ENCODE results near the gene NADSYN1. TPM values are rescaled to one million over a fixed set of nuclear protein-coding genes. Genes with fewer than 3 reads are reported as not detected.
"Not testable (repeated sequence)": the region's sequence is repeated elsewhere in the genome, so short reads cannot be mapped to it uniquely, and the experiment has no call there.

NADSYN1 gene
- total RNA-seq, 4 donors from 2014 or later: 144 to 271 (median 195) TPM

- H3K4me1 ChIP-seq; intact Hi-C loops (cut with DNase I; ENCODE audit: low total_unique reads); H3K27me3 ChIP-seq; H3K36me3 ChIP-seq; H3K27ac ChIP-seq; in situ Hi-C loops (cut with MboI; ENCODE audit: low pct_ligation_motif_present in 1 of 4, low pct_unique_long_range_greater_than_20kb in 1 of 4, low sequenced_read_pairs in 3 of 4); H3K4me3 ChIP-seq; H3K9me3 ChIP-seq; DNase-seq: not testable (repeated sequence)
- WGBS, 2 donors (ENCODE audit: low coverage in 1 of 2): 78 to 91% methylated on average over 6 to 9 of the region's 9 CpGs
Observed at GRCh38 chr11:71540521-71541304, 87.7 kb downstream of the NADSYN1 start.

DNA sequence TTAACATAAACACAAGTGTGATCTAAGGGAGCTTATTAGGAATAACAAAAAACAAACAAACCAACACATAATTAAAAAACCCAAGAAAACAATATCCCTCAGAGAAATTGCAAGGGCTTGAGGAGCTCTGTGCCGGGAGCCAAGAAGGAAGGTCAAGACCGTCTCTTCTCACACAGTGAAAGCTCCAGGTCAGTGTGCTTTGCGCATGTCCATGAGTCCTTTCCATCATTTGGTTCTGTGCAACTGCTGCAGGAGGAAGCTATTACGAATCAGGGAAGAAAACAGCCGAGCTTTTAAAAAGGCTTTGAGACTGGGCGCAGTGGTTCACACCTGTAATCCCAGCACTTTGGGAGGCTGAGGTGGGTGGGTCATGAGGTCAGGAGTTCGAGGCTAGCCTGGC, 89.4 kb downstream of the NADSYN1 start:
- H3K4me1 ChIP-seq: no peaks in the 10 kb centered on the region
- intact Hi-C loops (cut with DNase I; ENCODE audit: low total_unique reads) (no loop called here), in situ Hi-C loops (cut with MboI; ENCODE audit: low pct_ligation_motif_present in 1 of 4, low pct_unique_long_range_greater_than_20kb in 1 of 4, low sequenced_read_pairs in 3 of 4) (no loop called here)
- no peak overlapping the region for H3K27ac ChIP-seq
- DNase-seq: no peak
- H3K27me3 ChIP-seq: no peaks in the 10 kb centered on the region
- no peaks in the 10 kb centered on the region for H3K36me3 ChIP-seq
- 75 to 100% methylated on average over 2 to 7 of the region's 7 CpGs for WGBS, 2 donors (ENCODE audit: low coverage in 1 of 2)
- no peak overlapping the region for H3K4me3 ChIP-seq
- no peak for TF ChIP-seq POLR2A (IDR thresholded peaks at IDR 0.05)
- H3K9me3 ChIP-seq: no peaks in the 10 kb centered on the region

- Histone ChIP-seq H3K27ac (no peak overlapping the region), H3K36me3 (no peaks in the 10 kb centered on the region), H3K27me3 (no peaks in the 10 kb centered on the region), H3K9me3 (no peaks in the 10 kb centered on the region), H3K4me3 (no peak overlapping the region), H3K4me1 (no peaks in the 10 kb centered on the region)
- WGBS, 2 donors (ENCODE audit: low coverage in 1 of 2): 68 to 95% methylated on average over 4 to 15 of the region's 15 CpGs
- no peak for DNase-seq
- in situ Hi-C loops (cut with MboI; ENCODE audit: low pct_ligation_motif_present in 1 of 4, low pct_unique_long_range_greater_than_20kb in 1 of 4, low sequenced_read_pairs in 3 of 4) (no loop called here), intact Hi-C loops (cut with DNase I; ENCODE audit: low total_unique reads) (no loop called here)
- no peak for TF ChIP-seq POLR2AphosphoS5 (IDR thresholded peaks at IDR 0.05)
- no peak for TF ChIP-seq POLR2A (IDR thresholded peaks at IDR 0.05)
- TF ChIP-seq EP300 (IDR thresholded peaks at IDR 0.05; ENCODE audit: low read depth): no peak
- TF ChIP-seq CTCF (IDR thresholded peaks at IDR 0.05): no peak
Observed at GRCh38 chr11:71542879-71543777, 90.1 kb downstream of the NADSYN1 start.

- in situ Hi-C loops (cut with MboI; ENCODE audit: low pct_ligation_motif_present in 1 of 4, low pct_unique_long_range_greater_than_20kb in 1 of 4, low sequenced_read_pairs in 3 of 4) (no loop called here), intact Hi-C loops (cut with DNase I; ENCODE audit: low total_unique reads) (no loop called here)
Observed at GRCh38 chr11:71543866-71544265, 90.9 kb downstream of the NADSYN1 start.

More at GRCh38 chr11:71543866-71544265, 90.9 kb downstream of the NADSYN1 start:
- Histone ChIP-seq H3K27ac (no peak overlapping the region), H3K36me3 (no peaks in the 10 kb centered on the region), H3K4me1 (no peaks in the 10 kb centered on the region), H3K4me3 (no peak overlapping the region), H3K9me3 (no peaks in the 10 kb centered on the region), H3K27me3 (no peaks in the 10 kb centered on the region)
- WGBS, 2 donors (ENCODE audit: low coverage in 1 of 2): 65 to 71% methylated on average over 2 to 8 of the region's 8 CpGs
- TF ChIP-seq POLR2A (IDR thresholded peaks at IDR 0.05): no peak
- no peak for TF ChIP-seq EP300 (IDR thresholded peaks at IDR 0.05; ENCODE audit: low read depth)
- TF ChIP-seq POLR2AphosphoS5 (IDR thresholded peaks at IDR 0.05): no peak
- TF ChIP-seq CTCF (IDR thresholded peaks at IDR 0.05): no peak
- no peak for DNase-seq

All from transverse colon (tissue), 4 donors.